ACC112 (cell line): Measurements from ENCODE around the gene MMRN2.
A peak's percentile ranks its signal among the peaks of the same experiment; 100 is the strongest.
"Not testable (repeated sequence)": the region's sequence is repeated elsewhere in the genome, so short reads cannot be mapped to it uniquely, and the experiment has no call there.

Source experiments
- H2AFZ ChIP-seq: fragments of 200-600 bp; sonication (generic); one replicate; pipeline ENCODE4 v1.6.0; 2017; ENCODE audit warnings: antibody characterized with exemption, low read length; ENCODE audit not compliant: unreplicated experiment
- H3K27ac ChIP-seq: fragments of 200-600 bp; sonication (generic); 2 replicates; pipeline ENCODE4 v1.5.1; 2014; ENCODE audit warnings: low read depth, mild to moderate bottlenecking, antibody characterized with exemption, low read length, moderate library complexity
- H3K27me3 ChIP-seq: fragments of 200-600 bp; sonication (generic); 2 replicates; pipeline ENCODE4 v1.6.1; 2014; ENCODE audit warnings: mild to moderate bottlenecking, antibody characterized with exemption, low read length, moderate library complexity, mixed read lengths; ENCODE audit not compliant: insufficient read depth
- H3K36me3 ChIP-seq: fragments of 200-600 bp; sonication (generic); 2 replicates; pipeline ENCODE4 v1.6.1; 2016; ENCODE audit warnings: mild to moderate bottlenecking, antibody characterized with exemption, low read length, moderate library complexity, mixed read lengths; ENCODE audit not compliant: insufficient read depth
- H3K4me1 ChIP-seq: fragments of 200-600 bp; sonication (generic); one replicate; pipeline ENCODE4 v1.6.1; 2016; ENCODE audit warnings: low read length, mixed read lengths; ENCODE audit not compliant: insufficient read depth, unreplicated experiment, control insufficient read depth
- H3K4me3 ChIP-seq: fragments of 200-600 bp; sonication (generic); 2 replicates; pipeline ENCODE4 v1.5.1; 2014; ENCODE audit warnings: mild to moderate bottlenecking, low read depth, low read length
- H3K79me2 ChIP-seq: fragments of 200-600 bp; sonication (generic); one replicate; pipeline ENCODE4 v1.6.0; 2016; ENCODE audit warnings: low read length; ENCODE audit not compliant: control insufficient read depth, unreplicated experiment, insufficient read depth

The MMRN2 gene

GRCh38 chr10:86938260-86938659 lies 19.2 kb downstream of the MMRN2 start:
- Histone ChIP-seq H3K4me1 (peaks cover 12% of the 10 kb centered on the region), H3K27ac (no peak overlapping the region), H3K36me3 (no peaks in the 10 kb centered on the region), H3K4me3 (no peak overlapping the region), H2AFZ (no peak overlapping the region), H3K27me3 (peaks cover 4% of the 10 kb centered on the region; the same call in 1 of the 2 replicates), H3K79me2 (no peaks in the 10 kb centered on the region)

GRCh38 chr10:86937502-86938154 lies 19.8 kb downstream of the MMRN2 start:
- Histone ChIP-seq H3K27ac (no peak overlapping the region), H3K27me3 (no peaks in the 10 kb centered on the region), H3K4me1 (peaks cover 13% of the 10 kb centered on the region), H3K4me3 (no peak overlapping the region), H2AFZ (no peak overlapping the region), H3K79me2 (no peaks in the 10 kb centered on the region), H3K36me3 (no peaks in the 10 kb centered on the region)

DNA sequence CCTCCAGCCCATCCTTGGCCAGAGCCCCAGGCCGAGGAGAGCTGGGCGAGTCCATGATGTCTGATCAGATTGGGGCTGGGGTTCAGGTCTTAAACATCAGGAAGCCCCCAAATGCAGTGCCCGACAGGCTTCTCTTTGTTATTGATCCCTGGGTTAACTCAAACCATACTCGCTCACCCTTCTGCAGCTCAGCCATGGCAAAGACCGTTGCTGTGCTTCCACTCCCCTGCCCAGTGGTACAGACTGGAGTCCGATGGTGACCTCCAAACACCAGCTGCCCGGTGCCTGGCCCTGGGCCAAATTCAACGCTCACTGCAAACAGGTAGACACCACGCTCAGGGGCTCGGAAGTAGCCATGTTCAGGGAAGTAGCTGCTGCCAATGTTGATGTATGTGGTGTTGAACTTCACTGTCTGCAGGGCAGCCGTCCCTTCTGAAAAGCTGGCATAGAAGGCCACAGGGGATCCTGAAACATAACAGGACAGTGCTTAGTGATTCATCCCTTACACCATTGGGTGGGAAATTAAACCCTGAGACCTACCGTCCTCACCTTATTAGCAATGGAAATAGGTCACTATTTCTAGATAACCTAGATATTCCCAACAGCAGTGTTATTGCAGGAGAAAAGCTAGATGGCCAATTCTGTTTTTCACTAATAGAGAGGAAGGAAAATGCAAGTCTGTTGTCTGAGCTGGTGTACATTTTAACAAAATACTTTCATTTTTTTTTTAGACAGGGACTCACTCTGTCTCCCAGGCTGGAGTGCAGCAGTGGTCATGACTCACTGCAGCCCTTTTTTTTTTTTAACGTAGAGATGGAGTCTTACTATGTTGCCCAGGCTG lies 20.5 kb downstream of the MMRN2 start:
- no peak overlapping the region for H2AFZ ChIP-seq
- H3K27ac ChIP-seq, result no peak overlapping the region
- H3K4me3 ChIP-seq, result 0 out of 2 replicates have a peak overlapping the region, but pooled peaks have one; percentile 24
- H3K79me2 ChIP-seq, result no peaks in the 10 kb centered on the region
- H3K36me3 ChIP-seq, result no peaks in the 10 kb centered on the region
- peaks cover 20% of the 10 kb centered on the region for H3K4me1 ChIP-seq
- no peaks in the 10 kb centered on the region for H3K27me3 ChIP-seq

DNA sequence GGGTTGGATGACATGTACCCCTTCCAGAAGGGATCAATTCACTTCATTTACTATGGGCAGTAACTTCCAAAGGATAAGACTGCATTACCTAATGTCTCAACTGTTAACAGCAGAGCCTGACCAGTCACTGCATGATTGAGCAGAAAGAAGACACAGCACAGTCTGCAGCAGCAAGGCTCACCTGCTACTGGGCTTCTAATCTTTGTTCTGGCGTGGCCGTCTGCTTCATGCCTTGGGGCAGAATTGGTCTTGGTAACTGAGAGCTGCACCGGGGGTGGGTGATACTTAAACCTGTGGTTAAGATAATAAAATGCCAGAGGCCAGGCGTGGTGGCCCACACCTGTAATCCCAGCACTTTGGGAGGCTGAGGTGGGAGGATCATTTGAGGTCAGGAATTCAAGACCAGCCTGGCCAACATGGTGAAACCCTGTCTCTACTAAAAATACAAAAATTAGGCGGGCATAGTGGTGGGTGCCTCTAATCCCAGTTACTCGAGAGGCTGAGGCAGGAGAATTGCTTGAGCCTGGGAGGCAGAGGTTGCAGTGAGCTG lies 23.2 kb downstream of the MMRN2 start:
- H3K79me2 ChIP-seq, H3K36me3 ChIP-seq, H3K4me3 ChIP-seq, H2AFZ ChIP-seq, H3K27me3 ChIP-seq, H3K27ac ChIP-seq: not testable (repeated sequence)
- peaks cover 27% of the 10 kb centered on the region for H3K4me1 ChIP-seq

GRCh38 chr10:86932674-86933073 lies 24.7 kb downstream of the MMRN2 start:
- H3K27me3 ChIP-seq, result no peaks in the 10 kb centered on the region
- no peak overlapping the region for H3K27ac ChIP-seq
- H2AFZ ChIP-seq, result no peak overlapping the region
- peaks cover 27% of the 10 kb centered on the region for H3K4me1 ChIP-seq
- peaks cover 7% of the 10 kb centered on the region for H3K36me3 ChIP-seq
- no peak overlapping the region for H3K4me3 ChIP-seq
- H3K79me2 ChIP-seq, result no peaks in the 10 kb centered on the region

GRCh38 chr10:86931872-86932271 lies 25.5 kb downstream of the MMRN2 start:
- no peaks in the 10 kb centered on the region for H3K79me2 ChIP-seq
- H3K27ac ChIP-seq, result peak overlapping the region; percentile 44
- H3K27me3 ChIP-seq, result no peaks in the 10 kb centered on the region
- peaks cover 22% of the 10 kb centered on the region for H3K4me1 ChIP-seq
- H3K36me3 ChIP-seq, result peaks cover 7% of the 10 kb centered on the region
- H2AFZ ChIP-seq, result no peak overlapping the region
- no peak overlapping the region for H3K4me3 ChIP-seq

DNA sequence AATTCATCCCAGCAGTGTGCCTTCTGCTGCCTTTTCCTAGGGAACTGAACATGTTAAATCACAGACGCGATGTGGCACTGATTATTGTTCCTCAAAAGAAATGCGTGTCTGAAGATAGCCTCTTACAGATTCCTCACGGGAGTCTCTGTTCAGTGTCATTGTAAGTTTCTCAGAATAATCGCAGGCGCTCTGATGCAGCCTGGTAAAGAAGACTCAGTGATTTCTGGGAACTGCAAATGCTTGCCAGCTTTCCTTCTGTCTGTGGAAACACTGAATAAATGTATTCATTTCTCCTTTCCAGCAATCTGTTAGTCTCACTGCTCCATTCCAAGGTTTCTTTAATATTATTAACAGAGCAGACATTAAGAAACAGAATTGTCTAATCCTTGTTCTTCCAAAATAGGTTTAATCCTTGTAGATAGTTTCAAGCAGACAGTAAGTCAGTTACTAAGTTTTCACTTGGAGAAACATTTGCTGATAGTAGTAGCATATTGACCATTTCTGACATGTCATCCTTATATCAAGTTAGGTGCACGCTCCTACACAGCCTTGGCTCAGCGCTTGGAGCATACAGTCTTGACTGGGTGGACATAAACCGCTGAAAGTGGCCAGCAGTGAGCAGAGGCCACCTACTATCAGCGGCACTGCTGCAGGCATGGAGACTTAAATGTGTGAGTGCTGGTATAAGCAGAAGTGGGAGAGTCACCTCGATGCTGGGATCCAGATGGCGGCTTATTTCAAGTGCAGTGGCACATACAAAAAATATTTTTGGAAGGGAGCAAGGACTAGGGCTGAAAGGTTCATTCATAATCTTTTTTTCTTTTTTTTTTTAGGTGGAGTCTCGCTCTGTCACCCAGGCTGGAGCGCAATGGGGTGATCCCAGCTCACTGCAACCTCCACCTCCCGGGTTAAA lies 27.7 kb downstream of the MMRN2 start:
- peaks cover 7% of the 10 kb centered on the region for H3K36me3 ChIP-seq
- H2AFZ ChIP-seq, result no peak overlapping the region
- no peaks in the 10 kb centered on the region for H3K27me3 ChIP-seq
- peaks cover 16% of the 10 kb centered on the region for H3K4me1 ChIP-seq
- no peaks in the 10 kb centered on the region for H3K79me2 ChIP-seq
- H3K4me3 ChIP-seq, result no peak overlapping the region
- no peak overlapping the region for H3K27ac ChIP-seq

- H3K79me2 ChIP-seq, result no peaks in the 10 kb centered on the region
- H2AFZ ChIP-seq, result no peak overlapping the region
- H3K27ac ChIP-seq, result no peak overlapping the region
- H3K4me1 ChIP-seq, result peaks cover 4% of the 10 kb centered on the region
- peaks cover 17% of the 10 kb centered on the region for H3K36me3 ChIP-seq
- no peaks in the 10 kb centered on the region for H3K27me3 ChIP-seq
- no peak overlapping the region for H3K4me3 ChIP-seq
These were observed 34.9 kb downstream of the MMRN2 start for GRCh38 chr10:86922553-86922961.

GRCh38 chr10:86918022-86918471 lies 39.4 kb downstream of the MMRN2 start:
- Histone ChIP-seq H3K79me2 (no peaks in the 10 kb centered on the region), H3K4me1 (peaks cover 4% of the 10 kb centered on the region), H3K27me3 (no peaks in the 10 kb centered on the region), H3K4me3 (no peak overlapping the region), H2AFZ (no peak overlapping the region), H3K27ac (no peak overlapping the region), H3K36me3 (peaks cover 22% of the 10 kb centered on the region)

- Histone ChIP-seq H2AFZ (no peak overlapping the region), H3K79me2 (no peaks in the 10 kb centered on the region), H3K27ac (no peak overlapping the region), H3K4me1 (peaks cover 4% of the 10 kb centered on the region), H3K4me3 (no peak overlapping the region), H3K27me3 (no peaks in the 10 kb centered on the region), H3K36me3 (peaks cover 9% of the 10 kb centered on the region)
These were observed 42.7 kb downstream of the MMRN2 start for GRCh38 chr10:86914734-86915133.
